Measurements from ENCODE around the gene IGF2BP1.

Gene IGF2BP1

GRCh38 chr17:48970224-48970623 is 27.0 kb upstream of the IGF2BP1 start:
- no peak for TF ChIP-seq ZFX (IDR thresholded peaks at IDR 0.05; ENCODE audit: borderline replicate concordance)
- H3K27ac ChIP-seq: no peak overlapping the region

GRCh38 chr17:48970865-48971687 is 26.1 kb upstream of the IGF2BP1 start:
- no peak overlapping the region for H3K27ac ChIP-seq
- no peak for TF ChIP-seq ZFX (IDR thresholded peaks at IDR 0.05; ENCODE audit: borderline replicate concordance)
- no peak for TF ChIP-seq CTCF (IDR thresholded peaks at IDR 0.05)

GRCh38 chr17:48972749-48973097 is 24.5 kb upstream of the IGF2BP1 start:
- H3K27ac ChIP-seq: no peak overlapping the region
- TF ChIP-seq ZFX (IDR thresholded peaks at IDR 0.05; ENCODE audit: borderline replicate concordance) (no peak), CTCF (IDR thresholded peaks at IDR 0.05) (no peak)

GRCh38 chr17:48973806-48974205 is 23.4 kb upstream of the IGF2BP1 start:
- no peak overlapping the region for H3K27ac ChIP-seq
- TF ChIP-seq ZFX (IDR thresholded peaks at IDR 0.05; ENCODE audit: borderline replicate concordance) (no peak), CTCF (IDR thresholded peaks at IDR 0.05) (no peak)

GRCh38 chr17:48981927-48982539 is 15.2 kb upstream of the IGF2BP1 start:
- TF ChIP-seq ZFX (IDR thresholded peaks at IDR 0.05; ENCODE audit: borderline replicate concordance): no peak
- TF ChIP-seq CTCF (IDR thresholded peaks at IDR 0.05): no peak

GRCh38 chr17:48985436-48986245 is 11.5 kb upstream of the IGF2BP1 start:
- TF ChIP-seq ZFX (IDR thresholded peaks at IDR 0.05; ENCODE audit: borderline replicate concordance) (no peak), CTCF (IDR thresholded peaks at IDR 0.05) (no peak)
- no peak overlapping the region for H3K27ac ChIP-seq

More at GRCh38 chr17:48981927-48982539, 15.2 kb upstream of the IGF2BP1 start:
- H3K27ac ChIP-seq: no peak overlapping the region

GRCh38 chr17:48989100-48989499 is 8.1 kb upstream of the IGF2BP1 start:
- no peak overlapping the region for H3K27ac ChIP-seq
- no peak for TF ChIP-seq CTCF (IDR thresholded peaks at IDR 0.05)
- no peak for TF ChIP-seq ZFX (IDR thresholded peaks at IDR 0.05; ENCODE audit: borderline replicate concordance)
